Measurements from ENCODE around the gene RPL10A. TPM values are rescaled to one million over a fixed set of nuclear protein-coding genes. Genes with fewer than 3 reads are reported as not detected.
A peak's percentile ranks its signal among the peaks of the same experiment; 100 is the strongest.

RPL10A gene
- total and polyA plus RNA-seq, 2 of the 8 experiments (the other 6 are each of a cell fraction or from before 2014, with no cell fraction given) = 1,893 to 2,948 TPM

GRCh38 chr6:35473850-35474130, 5.6 kb downstream of the RPL10A start:
- peaks cover 11% of the 10 kb centered on the region for H3K23me2 ChIP-seq (ENCODE audit: low read depth, low read length)
- CTCF ChIA-PET (ENCODE audit: partially characterized antibody) = interaction anchor here (0.6 to 2.7 kb wide), 7 partner anchors 8 to 126 kb away, joined by 3 to 8 read pairs (median 3); no protein-coding TSS in a partner anchor
- H4K8ac ChIP-seq (ENCODE audit: extremely low read depth, insufficient read depth, low read length) = no peak overlapping the region
- H3K27ac ChIP-seq (ENCODE audit: low read depth, low read length) = no peak overlapping the region
- H4K91ac ChIP-seq (replicated peaks; ENCODE audit: insufficient read length, low read length) = no peak overlapping the region
- H3K4ac ChIP-seq (replicated peaks; ENCODE audit: insufficient read length, low read depth, low read length) = no peak overlapping the region
- no peak overlapping the region for H2AFZ ChIP-seq (ENCODE audit: low read length)
- H3K4me1 ChIP-seq (replicated peaks in 1 of 4; ENCODE audit: control insufficient read depth in 3 of 4, insufficient read depth in 4 of 4, low read length in 3 of 4) = peaks cover 0 to 8% (median 5%) of the 10 kb centered on the region in 4 experiments; a peak in 6 of 7 replicates
- TF ChIP-seq RAD21 (IDR thresholded peaks at IDR 0.05 in 1 of 2, conservative IDR thresholded peaks at IDR 0.05 in 1 of 2; ENCODE audit: low read depth in 2 of 2, low read length in 2 of 2) (no peak), NANOG (IDR thresholded peaks at IDR 0.05; ENCODE audit: insufficient read depth, low read depth, low read length, poor library complexity, severe bottlenecking) (no peak), POLR2AphosphoS5 (IDR thresholded peaks at IDR 0.05; ENCODE audit: low read depth, low read length) (peak; percentile 77; the same call in 1 of the 2 replicates), RFX5 (IDR thresholded peaks at IDR 0.05; ENCODE audit: borderline replicate concordance, low read depth, low read length) (no peak), SRF (IDR thresholded peaks at IDR 0.05; ENCODE audit: low read depth, low read length) (no peak), POU5F1 (IDR thresholded peaks at IDR 0.05; ENCODE audit: low read depth, low read length) (no peak)
- no peak overlapping the region for H2BK20ac ChIP-seq (ENCODE audit: low read length)
- H3K4me3 ChIP-seq (ENCODE audit: extremely low read depth in 1 of 4, insufficient read depth in 2 of 4, low read depth in 3 of 4, low read length in 4 of 4) = no peak overlapping the region
- peak in 1 of 2 experiments; percentile 53 for DNase-seq (ENCODE audit: low read depth in 1 of 2, low spot score in 2 of 2)
- no peak overlapping the region for H3K14ac ChIP-seq (ENCODE audit: insufficient read length)
- no peak overlapping the region for H3K56ac ChIP-seq (replicated peaks; ENCODE audit: insufficient read length, low read depth, low read length)
- H2BK120ac ChIP-seq (replicated peaks; ENCODE audit: low read depth, low read length) = no peak overlapping the region
- no peak overlapping the region for H4K5ac ChIP-seq (ENCODE audit: insufficient read length, low read depth, low read length)
- H3K18ac ChIP-seq (ENCODE audit: extremely low read depth, low read length) = no peak overlapping the region; the same call in 1 of the 2 replicates
- H2BK5ac ChIP-seq (ENCODE audit: low read depth, low read length) = no peak overlapping the region
- POLR2A ChIA-PET (ENCODE audit: partially characterized antibody) = interaction anchor here (0.8 to 30.9 kb wide), 11 partner anchors 8 to 177 kb away, joined by 3 to 1319 read pairs (median 4); partner anchors contain the start of genes DEF6, FANCE and TEAD3
- H3K79me2 ChIP-seq (ENCODE audit: control insufficient read depth in 1 of 2, insufficient read depth in 2 of 2, low read length in 2 of 2) = peaks cover 10 to 24% of the 10 kb centered on the region in 2 experiments
- no peaks in the 10 kb centered on the region for H3K27me3 ChIP-seq (replicated peaks in 1 of 4; ENCODE audit: control insufficient read depth in 3 of 4, extremely low read depth in 1 of 4, insufficient read depth in 3 of 4, low read length in 3 of 4)
- H3K9ac ChIP-seq (replicated peaks in 1 of 4; ENCODE audit: extremely low read depth in 1 of 4, low read depth in 3 of 4, low read length in 3 of 4) = no peak overlapping the region
- H2BK15ac ChIP-seq (ENCODE audit: low read length) = no peak overlapping the region
- no peak for FAIRE-seq
- H3K23ac ChIP-seq (ENCODE audit: insufficient read length) = no peak overlapping the region
- peaks cover 24 to 64% (median 32%) of the 10 kb centered on the region in 4 experiments for H3K36me3 ChIP-seq (ENCODE audit: control insufficient read depth in 2 of 4, insufficient read depth in 4 of 4, low read length in 3 of 4)
- H3K79me1 ChIP-seq (ENCODE audit: low read depth, low read length) = peaks cover 4% of the 10 kb centered on the region; the same call in 1 of the 2 replicates
- H2AK5ac ChIP-seq (ENCODE audit: low read depth, low read length) = no peak overlapping the region
- peaks cover 32 to 33% of the 10 kb centered on the region in 2 experiments for H4K20me1 ChIP-seq (replicated peaks in 1 of 2; ENCODE audit: control insufficient read depth in 1 of 2, insufficient read depth in 2 of 2, low read length in 2 of 2)
- H3K9me3 ChIP-seq (ENCODE audit: insufficient read depth in 2 of 2, low read depth in 1 of 2, low read length in 1 of 2) = no peaks in the 10 kb centered on the region
- no peak overlapping the region for H3K4me2 ChIP-seq (ENCODE audit: insufficient read depth in 1 of 2, low read depth in 2 of 2, low read length in 2 of 2)
- no peak overlapping the region for H2BK12ac ChIP-seq (ENCODE audit: low read depth, low read length)

All from H1 (cell line).